ENCODE data around the gene NEUROD6. TPM values are rescaled to one million over a fixed set of nuclear protein-coding genes. Genes with fewer than 3 reads are reported as not detected.
A peak's percentile ranks its signal among the peaks of the same experiment; 100 is the strongest.

NEUROD6 gene
- total RNA-seq, 1 experiment from 2014 or later: not detected

GRCh38 chr7:31362401-31362800 is 21.9 kb upstream of the NEUROD6 start (continued):
- TF ChIP-seq, protein P1, sequence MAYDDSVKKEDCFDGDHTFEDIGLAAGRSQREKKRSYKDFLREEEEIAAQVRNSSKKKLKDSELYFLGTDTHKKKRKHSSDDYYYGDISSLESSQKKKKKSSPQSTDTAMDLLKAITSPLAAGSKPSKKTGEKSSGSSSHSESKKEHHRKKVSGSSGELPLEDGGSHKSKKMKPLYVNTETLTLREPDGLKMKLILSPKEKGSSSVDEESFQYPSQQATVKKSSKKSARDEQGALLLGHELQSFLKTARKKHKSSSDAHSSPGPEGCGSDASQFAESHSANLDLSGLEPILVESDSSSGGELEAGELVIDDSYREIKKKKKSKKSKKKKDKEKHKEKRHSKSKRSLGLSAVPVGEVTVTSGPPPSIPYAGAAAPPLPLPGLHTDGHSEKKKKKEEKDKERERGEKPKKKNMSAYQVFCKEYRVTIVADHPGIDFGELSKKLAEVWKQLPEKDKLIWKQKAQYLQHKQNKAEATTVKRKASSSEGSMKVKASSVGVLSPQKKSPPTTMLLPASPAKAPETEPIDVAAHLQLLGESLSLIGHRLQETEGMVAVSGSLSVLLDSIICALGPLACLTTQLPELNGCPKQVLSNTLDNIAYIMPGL (CRISPR knock-in tag; IDR thresholded peaks at IDR 0.05): no peak
- TF ChIP-seq TEAD4 (CRISPR knock-in tag; IDR thresholded peaks at IDR 0.05): no peak

- no peaks in the 10 kb centered on the region for H3K27me3 Mint-ChIP-seq (ENCODE audit: low read depth)
- no peak for TF ChIP-seq CTCF (IDR thresholded peaks at IDR 0.05)
- no peak for TF ChIP-seq SMAD4 (CRISPR knock-in tag; IDR thresholded peaks at IDR 0.05)
- no peak for TF ChIP-seq ZNF396 (CRISPR knock-in tag; IDR thresholded peaks at IDR 0.05; ENCODE audit: borderline replicate concordance)
- TF ChIP-seq, protein P2, sequence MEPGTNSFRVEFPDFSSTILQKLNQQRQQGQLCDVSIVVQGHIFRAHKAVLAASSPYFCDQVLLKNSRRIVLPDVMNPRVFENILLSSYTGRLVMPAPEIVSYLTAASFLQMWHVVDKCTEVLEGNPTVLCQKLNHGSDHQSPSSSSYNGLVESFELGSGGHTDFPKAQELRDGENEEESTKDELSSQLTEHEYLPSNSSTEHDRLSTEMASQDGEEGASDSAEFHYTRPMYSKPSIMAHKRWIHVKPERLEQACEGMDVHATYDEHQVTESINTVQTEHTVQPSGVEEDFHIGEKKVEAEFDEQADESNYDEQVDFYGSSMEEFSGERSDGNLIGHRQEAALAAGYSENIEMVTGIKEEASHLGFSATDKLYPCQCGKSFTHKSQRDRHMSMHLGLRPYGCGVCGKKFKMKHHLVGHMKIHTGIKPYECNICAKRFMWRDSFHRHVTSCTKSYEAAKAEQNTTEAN (CRISPR knock-in tag; IDR thresholded peaks at IDR 0.05): no peak
- TF ChIP-seq SP1 (CRISPR knock-in tag; conservative IDR thresholded peaks at IDR 0.05): no peak
- no peak for TF ChIP-seq PRRX2 (CRISPR knock-in tag; IDR thresholded peaks at IDR 0.05)
- H3K27ac Mint-ChIP-seq: no peak overlapping the region
- DNase-seq (ENCODE audit: low spot score) (no peak), ATAC-seq (peak; percentile 62)
- H3K4me1 Mint-ChIP-seq: peaks cover 5% of the 10 kb centered on the region; the same call in 1 of the 2 replicates
- H3K36me3 Mint-ChIP-seq: no peaks in the 10 kb centered on the region
- no peak overlapping the region for H3K4me3 Mint-ChIP-seq
- ChIA-PET CTCF (interaction anchor here (1.0 to 1.2 kb wide), 3 partner anchors 15 to 224 kb away, joined by 3 to 6 read pairs (median 3); no protein-coding TSS in a partner anchor), POLR2A (no interaction called here)
- H3K9me3 Mint-ChIP-seq: peaks cover 8% of the 10 kb centered on the region; the same call in 1 of the 2 replicates
Observed at GRCh38 chr7:31358467-31358866, 17.9 kb upstream of the NEUROD6 start.

GRCh38 chr7:31345421-31345820 is 4.9 kb upstream of the NEUROD6 start:
- Mint-ChIP-seq H3K4me1 (no peaks in the 10 kb centered on the region), H3K36me3 (no peaks in the 10 kb centered on the region), H3K9me3 (no peaks in the 10 kb centered on the region), H3K27me3 (ENCODE audit: low read depth) (peaks cover 4% of the 10 kb centered on the region; the same call in 1 of the 2 replicates), H3K4me3 (no peak overlapping the region), H3K27ac (no peak overlapping the region)
- CTCF ChIA-PET: interaction anchor here (1.2 kb wide), 1 partner anchor 200 kb away, joined by 3 read pairs; no protein-coding TSS in a partner anchor
- no peak for ATAC-seq
- POLR2A ChIA-PET: no interaction called here
- DNase-seq (ENCODE audit: low spot score): no peak
- TF ChIP-seq SP1 (CRISPR knock-in tag; conservative IDR thresholded peaks at IDR 0.05) (no peak), NR1H2 (CRISPR knock-in tag; IDR thresholded peaks at IDR 0.05) (no peak), USF1 (CRISPR knock-in tag; IDR thresholded peaks at IDR 0.05) (no peak), ATF2 (CRISPR knock-in tag; IDR thresholded peaks at IDR 0.05; ENCODE audit: borderline replicate concordance, low read depth) (no peak), FOXJ3 (CRISPR knock-in tag; IDR thresholded peaks at IDR 0.05; ENCODE audit: borderline replicate concordance) (no peak), ZNF425 (CRISPR knock-in tag; conservative IDR thresholded peaks at IDR 0.05) (no peak), E2F4 (CRISPR knock-in tag; IDR thresholded peaks at IDR 0.05; ENCODE audit: borderline replicate concordance, low read depth) (no peak), MXD4 (CRISPR knock-in tag; IDR thresholded peaks at IDR 0.05; ENCODE audit: borderline replicate concordance) (no peak), EMX1 (CRISPR knock-in tag; IDR thresholded peaks at IDR 0.05) (no peak)
- TF ChIP-seq, protein P3, sequence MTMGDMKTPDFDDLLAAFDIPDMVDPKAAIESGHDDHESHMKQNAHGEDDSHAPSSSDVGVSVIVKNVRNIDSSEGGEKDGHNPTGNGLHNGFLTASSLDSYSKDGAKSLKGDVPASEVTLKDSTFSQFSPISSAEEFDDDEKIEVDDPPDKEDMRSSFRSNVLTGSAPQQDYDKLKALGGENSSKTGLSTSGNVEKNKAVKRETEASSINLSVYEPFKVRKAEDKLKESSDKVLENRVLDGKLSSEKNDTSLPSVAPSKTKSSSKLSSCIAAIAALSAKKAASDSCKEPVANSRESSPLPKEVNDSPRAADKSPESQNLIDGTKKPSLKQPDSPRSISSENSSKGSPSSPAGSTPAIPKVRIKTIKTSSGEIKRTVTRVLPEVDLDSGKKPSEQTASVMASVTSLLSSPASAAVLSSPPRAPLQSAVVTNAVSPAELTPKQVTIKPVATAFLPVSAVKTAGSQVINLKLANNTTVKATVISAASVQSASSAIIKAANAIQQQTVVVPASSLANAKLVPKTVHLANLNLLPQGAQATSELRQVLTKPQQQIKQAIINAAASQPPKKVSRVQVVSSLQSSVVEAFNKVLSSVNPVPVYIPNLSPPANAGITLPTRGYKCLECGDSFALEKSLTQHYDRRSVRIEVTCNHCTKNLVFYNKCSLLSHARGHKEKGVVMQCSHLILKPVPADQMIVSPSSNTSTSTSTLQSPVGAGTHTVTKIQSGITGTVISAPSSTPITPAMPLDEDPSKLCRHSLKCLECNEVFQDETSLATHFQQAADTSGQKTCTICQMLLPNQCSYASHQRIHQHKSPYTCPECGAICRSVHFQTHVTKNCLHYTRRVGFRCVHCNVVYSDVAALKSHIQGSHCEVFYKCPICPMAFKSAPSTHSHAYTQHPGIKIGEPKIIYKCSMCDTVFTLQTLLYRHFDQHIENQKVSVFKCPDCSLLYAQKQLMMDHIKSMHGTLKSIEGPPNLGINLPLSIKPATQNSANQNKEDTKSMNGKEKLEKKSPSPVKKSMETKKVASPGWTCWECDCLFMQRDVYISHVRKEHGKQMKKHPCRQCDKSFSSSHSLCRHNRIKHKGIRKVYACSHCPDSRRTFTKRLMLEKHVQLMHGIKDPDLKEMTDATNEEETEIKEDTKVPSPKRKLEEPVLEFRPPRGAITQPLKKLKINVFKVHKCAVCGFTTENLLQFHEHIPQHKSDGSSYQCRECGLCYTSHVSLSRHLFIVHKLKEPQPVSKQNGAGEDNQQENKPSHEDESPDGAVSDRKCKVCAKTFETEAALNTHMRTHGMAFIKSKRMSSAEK (CRISPR knock-in tag; IDR thresholded peaks at IDR 0.05; ENCODE audit: borderline replicate concordance): no peak
